Stimulated activated CD8-positive, alpha-beta memory T cell treated with anti-CD3 and anti-CD28 coated beads, Interleukin-7, amount 100 ng/mL, for 24 hours (primary cell): ENCODE results near the gene HACD1.
"Not testable (repeated sequence)": the region's sequence is repeated elsewhere in the genome, so short reads cannot be mapped to it uniquely, and the experiment has no call there.

Experiments
- DNase-seq: peaks from one replicate; pipeline ENCODE4 v3.0.0-alpha.2; 2020; ENCODE audit warnings: low read depth

The HACD1 gene

DNA sequence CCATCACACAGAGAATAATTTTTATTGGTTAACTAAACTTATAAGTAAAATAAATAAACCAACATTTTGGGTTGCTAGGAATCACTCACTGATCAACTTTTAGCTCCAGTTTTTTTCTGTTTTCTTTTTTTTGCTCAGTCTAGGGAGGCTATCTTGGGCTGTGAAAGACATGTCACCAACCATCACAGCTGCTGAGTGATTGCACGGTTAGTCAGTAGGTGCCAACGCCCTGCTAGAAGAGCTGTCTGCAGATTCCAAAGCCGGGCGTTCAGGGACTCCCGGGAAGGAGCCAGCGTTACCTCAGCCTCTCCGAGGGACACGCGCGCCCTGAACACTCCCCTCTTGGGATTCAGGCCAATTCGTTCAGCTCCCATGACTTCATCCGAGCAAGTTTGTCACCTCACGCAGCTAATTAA is 26.2 kb upstream of the HACD1 start:
- no peak for DNase-seq

DNA sequence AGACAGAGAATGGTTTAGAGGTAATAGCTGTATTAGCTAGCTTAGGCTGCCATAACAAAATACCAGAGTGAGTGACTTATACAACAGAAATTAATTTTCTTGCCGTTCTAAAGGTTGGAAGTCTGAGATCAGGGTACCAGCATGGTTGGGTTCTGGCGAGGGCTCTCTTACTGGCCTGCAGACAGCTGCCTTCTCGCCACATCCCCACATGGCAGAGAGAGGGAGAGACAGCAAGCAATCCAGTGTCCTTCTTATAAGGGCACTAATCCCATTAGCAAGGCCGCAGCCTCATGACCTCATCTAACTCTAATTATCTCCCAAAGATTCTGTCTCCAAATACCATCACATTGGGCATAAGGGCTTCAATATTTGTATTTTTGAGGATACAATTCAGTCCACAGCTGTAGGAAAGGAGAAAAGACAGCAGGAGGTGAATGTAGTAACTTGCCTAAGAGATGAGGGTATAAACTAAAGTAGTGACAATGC is 23.2 kb upstream of the HACD1 start:
- no peak for DNase-seq

DNA sequence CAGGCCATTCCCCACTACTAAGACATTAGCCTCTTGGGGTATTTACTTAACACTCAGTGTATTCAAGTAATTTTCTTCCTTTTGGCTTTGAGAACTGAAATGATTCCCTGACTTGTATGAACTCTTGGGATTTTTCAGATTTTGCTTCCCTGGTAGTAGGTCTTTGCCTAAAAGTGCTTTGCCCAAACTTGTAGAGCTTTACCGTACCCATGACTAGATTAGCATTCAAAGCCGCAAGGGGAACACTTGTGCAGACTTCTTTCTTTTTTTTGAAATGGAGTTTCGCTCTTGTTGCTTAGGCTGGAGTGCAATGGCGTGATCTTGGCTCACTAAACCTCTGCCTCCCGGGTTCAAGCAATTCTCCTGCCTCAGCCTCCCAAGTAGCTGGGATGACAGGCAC is 20.7 kb upstream of the HACD1 start:
- no peak for DNase-seq

DNA sequence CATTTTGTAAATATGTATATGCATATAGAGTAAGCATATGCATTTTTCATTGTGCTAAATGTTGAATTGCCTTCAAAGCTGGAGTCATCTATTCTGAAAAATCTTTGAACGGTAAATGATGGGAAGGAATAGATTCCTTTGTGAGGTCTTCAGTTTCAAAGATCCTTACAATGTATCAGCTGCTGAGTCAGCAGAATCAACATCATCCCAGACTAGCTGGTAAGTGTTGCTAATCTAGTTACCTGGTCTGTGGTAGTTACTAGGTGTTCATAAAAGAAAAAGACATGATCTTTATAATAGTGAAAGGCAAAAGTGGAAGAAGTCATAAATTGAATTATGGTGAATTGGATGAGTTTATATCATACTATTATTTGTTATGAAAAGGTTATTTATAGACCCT is 16.2 kb upstream of the HACD1 start:
- no peak for DNase-seq

DNA sequence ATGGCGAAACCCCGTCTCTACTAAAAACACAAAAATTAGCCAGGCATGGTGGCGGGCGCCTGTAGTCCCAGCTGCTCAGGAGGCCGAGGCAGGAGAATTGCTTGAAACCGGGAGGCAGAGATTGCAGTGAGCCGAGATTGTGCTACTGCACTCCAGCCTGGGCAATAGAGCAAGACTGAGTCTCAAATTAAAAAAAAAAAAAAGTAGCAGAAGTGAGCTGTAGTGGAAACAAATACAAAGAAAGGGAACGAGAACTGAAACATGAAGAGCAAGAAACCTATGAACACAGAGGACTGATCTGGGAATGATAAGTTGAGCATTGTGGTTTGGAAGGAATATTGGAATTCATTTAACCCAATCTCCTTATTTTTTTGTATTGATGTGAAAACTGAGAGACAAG is 15.4 kb upstream of the HACD1 start:
- DNase-seq: not testable (repeated sequence)

DNA sequence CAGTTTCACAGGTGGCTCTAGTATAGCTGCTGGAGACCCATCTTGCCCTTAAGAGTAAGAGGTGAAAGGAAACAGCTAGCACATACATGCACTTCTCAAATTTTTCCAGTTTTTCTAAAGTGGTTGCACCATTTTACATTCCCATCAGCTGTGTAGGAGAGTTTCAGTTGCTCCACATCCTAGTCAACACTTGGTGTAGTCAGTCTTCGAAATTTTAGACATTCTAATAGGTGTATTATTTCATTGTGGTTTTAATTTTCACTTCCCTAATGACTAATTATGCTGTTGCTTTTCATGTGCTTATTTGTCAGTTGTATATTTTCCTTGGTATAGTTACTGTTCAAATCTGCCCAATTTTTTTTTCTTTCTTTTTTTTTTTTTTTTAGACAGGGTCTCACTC is 9.5 kb upstream of the HACD1 start:
- no peak for DNase-seq

DNA sequence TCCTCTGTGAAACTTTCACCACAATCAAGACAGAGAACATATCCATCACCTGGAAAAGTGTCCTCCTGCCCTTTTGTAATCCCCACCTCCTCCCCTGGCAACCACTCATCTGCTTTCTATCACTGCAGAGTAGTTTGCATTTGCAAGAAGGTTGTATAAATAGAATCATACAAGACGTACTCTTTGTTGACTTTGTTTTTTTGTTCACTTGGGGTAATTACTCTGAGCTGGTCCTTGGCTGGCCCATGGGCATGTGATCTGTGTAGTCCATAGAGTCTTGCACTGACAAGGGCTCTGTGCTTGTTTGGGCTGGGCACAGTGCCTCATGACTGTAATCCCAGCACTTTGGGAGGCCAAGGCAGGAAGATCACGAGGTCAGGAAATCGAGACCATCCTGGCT is 7.8 kb upstream of the HACD1 start:
- no peak for DNase-seq

DNA sequence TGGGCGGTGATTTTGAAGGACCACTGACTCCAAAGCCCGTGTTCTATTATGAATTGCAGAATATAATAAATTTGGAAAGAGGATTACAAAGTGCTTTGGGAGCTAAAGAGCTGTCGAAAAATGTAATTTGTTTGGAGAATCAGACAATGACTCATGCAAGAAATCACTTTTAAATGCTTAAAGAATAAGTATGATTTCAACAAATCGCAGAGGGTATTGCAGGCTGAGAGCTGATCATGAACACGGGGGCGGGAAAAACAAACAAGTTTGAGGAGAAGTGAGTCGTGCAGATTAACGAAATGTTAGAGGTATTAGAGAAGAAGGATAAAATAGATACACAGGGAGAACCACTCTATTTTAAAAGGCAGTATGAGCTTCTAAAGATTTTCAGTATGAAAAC is 4.9 kb upstream of the HACD1 start:
- DNase-seq: no peak

DNA sequence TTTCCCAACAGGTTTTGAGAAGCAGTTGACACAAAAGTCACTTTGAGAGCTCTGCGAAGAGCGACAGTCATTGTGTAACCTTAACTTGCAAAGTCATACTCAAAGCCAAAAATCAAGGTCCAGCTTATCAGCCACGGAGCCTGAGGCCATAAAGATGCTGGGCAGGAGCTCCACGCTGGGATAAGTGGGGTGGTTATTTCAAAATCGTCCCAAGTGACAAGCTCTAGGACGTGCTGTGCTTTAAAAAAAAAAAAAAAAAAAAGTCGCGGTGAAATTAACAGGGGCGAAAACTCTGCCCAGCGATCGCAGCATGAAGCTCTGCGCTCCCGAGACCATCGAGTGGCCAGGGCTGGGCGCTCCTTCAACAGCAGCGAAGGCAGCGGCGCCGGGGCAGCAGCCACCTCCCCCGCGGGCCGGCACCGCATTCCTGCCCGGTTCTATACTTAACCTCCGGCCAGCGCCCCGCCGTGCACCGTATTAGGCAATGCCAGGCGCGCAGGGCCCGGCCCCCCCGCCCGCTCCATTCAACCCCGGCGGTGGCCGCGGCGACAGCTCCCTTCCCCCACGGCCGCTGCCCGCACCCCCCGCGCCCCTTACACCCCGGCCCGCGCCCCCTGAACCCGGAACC is 657 bp downstream of the HACD1 start:
- DNase-seq: no peak

DNA sequence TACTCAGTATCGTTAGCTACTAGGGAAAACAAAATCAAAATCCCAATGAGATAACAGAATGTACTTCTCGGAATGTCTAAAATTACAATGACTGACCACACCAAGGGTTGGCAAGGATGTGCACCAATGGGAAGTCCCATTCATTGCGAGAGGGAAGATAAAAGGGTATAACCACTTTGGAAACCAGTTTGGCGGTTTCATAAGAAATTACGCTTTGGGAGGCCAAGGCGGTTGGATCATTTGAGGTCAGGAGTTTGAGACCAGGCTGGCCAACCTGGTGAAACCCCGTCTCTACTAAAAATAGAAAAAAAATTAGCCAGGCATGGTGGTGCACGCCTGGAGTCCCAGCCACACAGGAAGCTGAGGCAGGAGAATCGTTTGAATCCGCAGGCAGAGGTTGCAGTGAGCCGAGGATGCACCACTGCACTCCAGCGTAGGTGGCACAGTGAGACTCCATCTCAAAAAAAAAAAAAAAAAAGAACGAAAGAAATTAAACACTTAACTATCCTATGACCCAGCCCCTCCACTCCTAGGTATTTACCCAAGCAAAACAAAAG is 7.6 kb downstream of the HACD1 start:
- DNase-seq: no peak

DNA sequence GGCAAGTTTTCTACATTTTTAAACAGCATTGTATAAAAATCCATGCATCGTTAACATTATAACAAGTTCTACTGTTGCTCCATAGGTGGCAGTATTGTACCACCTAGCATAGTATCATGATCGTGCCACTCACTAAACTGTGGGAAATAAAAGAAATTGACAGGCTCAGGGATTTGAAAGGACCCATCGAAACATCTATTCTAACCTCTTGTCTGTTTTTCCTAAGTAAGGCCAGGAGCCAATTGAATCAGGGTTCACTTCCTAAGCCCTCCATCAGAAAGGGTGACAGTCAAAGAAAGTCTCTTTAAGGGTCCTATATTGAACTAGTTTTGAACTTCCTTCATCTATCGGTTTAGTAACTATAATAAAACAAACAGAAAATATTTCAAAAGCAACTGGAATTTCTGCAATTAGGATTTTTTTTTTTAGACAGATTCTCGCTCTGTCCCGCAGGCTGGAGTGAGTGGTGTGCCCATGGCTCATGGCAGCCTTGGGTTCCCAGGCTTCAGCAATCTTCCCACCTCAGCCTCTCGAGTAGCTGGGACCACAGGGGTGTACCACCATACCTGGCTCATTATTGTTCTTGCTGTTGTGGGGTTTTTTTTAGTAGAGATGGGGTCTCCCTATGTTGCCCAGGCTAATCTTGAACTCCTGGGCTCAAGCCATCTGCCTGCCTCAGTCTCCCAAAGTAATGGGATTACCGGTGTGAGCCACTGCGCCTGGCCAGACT is 9.4 kb downstream of the HACD1 start:
- DNase-seq: no peak

DNA sequence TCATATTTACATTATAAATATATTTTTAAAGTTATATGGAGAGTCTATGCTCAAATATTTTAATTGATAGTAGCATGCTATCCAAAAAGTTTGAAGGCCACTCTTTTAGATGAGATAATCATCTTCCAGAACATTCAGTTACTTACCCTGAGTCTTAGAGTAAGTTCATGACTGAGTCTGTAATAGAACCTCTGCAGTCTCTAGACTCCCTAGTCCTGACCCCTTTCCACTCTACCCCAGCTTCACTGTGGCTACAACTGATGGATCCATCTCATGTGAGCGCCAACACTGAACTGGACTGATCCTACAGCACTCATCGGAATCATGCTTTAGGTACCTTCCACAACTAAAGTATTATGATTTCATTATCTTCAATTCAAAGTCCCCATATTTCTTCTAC is 10.1 kb downstream of the HACD1 start:
- DNase-seq: no peak

DNA sequence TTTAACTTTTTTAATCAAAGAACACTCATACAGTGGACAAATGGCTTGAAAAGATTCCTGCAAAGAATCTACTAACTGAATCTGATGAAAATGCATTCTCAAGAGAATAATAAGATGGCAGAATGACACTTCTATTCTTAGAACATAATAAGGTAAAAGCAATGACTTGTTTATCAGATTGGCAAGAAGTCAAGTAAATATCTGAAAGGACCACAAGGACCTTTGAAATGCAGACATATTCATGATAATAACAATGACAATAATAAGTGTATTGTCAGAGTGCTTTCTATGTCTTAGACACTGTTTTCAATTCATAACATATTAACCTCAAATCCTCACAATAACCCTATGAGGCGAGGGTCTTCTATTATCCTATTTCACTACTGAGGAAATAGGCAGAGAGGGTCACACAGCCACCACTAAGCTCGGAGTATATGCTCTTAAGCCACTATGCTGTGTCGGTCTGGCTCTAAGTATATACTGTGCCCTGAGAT is 10.6 kb downstream of the HACD1 start:
- no peak for DNase-seq

DNA sequence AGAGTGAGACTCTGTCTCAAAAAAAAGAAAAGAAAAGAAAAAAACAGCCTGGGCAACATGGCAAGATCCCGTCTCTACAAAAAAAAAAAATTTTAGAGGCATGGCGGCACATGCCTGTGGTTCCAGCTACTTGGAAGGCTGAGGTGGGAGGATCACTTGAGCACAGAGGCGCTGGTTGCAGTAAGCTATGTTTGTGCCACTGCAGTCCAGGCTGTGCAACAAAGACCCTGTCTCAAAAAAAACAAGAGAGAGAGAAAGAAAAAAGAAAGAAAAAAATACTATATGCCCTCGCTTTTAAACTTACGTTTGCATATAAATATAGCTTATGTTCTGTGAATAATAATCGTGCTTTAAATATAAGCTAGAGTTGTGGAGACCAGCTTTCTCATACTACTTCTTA is 11.2 kb downstream of the HACD1 start:
- no peak for DNase-seq

DNA sequence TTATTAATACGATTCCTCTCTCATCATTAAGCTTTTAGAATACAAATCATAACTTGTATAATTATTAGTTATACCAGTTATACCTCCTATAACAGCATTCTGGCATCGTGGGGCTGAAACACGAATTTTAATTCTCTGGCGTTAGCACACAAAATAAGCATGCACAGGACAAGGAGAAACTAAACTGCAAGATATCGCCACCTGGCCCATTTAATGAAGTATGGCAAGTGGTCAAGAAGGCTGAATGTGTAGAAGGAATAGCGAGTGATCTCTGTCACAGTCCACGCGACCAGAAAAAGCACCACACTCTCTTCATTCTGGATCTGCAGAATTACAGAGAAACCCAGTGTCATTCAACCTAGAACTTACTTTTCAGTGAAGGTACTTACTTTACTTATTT is 18.1 kb downstream of the HACD1 start:
- DNase-seq: no peak

DNA sequence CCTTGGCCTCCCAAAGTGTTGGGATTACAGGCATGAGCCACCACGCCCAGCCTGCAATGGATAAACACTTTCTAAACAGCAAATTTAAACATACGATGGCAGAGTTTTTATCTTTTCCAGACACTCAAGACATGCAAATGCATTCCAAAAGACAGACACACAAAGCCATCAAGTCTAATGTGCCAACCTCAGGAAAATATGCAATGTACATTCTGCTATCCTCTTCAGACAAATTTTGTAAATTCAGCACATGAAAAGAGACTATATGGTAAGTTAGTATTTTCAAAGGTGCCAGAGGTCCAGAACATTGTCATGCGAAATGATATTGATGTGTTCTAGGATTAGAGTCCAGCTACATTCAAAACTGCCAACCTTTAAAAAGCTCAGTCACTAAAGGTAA is 19.8 kb downstream of the HACD1 start:
- DNase-seq: no peak

DNA sequence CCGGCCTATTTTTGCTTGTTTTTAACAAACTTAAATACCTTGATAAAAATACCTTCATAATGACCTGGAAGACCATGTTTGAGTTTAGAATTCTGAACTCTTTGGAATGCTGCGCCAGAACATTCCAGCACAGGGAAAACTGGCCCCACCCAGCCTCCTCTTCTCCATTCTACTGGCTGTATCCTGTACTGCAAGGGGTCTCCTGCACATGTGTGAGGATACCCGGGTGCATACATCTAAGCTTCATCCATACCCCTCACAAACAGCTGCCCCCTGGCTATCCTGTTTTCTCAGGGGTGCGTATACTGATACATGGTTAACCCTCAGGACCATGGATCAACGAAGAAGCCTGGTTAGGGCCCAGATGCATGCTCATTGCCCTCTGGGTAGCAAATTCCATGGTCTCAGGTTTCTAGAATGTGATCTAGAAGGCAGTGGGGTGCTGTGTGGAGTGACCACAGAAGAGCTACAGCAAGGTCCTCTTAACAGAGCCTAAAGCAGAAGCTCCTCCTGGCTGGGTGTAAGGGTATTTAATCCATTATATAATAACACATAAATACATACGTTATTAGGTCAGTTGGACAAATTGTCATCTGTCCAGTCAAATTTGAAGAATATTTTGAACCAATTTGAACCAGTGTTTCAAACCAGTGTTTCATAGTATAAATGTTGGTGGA is 26.1 kb downstream of the HACD1 start:
- no peak for DNase-seq

DNA sequence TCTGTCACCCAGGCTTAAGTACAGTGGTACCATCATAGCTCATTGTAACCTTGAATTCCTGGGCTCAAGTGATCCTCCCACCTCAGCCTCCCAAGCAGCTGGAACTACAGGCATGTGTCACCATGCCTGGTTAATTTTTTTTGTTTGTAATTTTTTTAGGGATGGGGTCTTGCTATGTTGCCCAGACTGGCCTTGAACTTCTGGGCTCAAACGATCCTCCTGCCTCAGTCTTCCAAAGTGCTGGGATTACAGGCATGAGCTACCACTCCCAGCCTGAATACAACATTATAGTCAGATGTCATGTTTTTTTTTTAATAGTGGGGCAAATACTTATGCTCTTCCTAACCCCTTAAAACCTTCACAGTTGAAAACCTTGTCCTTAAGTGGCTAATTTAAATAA is 27.9 kb downstream of the HACD1 start:
- DNase-seq: not testable (repeated sequence)

DNA sequence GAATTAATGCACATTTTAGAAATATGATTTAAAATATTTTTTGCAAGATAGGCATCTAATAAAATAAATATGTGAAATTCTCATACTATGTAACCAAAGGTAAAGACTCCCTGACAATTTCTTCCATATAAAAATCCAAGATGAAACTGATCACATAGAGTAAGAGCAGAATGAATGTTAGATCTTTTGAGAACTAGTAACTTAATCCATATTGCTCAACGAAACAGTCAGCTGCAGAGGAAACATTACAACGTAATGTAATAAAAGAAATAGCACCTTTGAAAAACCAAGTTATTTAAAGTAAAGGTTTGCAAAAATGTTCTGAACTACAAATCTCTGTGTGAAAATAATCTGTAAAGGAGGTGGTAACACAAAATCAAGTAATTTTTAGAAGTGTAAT is 28.8 kb downstream of the HACD1 start:
- DNase-seq: no peak

DNA sequence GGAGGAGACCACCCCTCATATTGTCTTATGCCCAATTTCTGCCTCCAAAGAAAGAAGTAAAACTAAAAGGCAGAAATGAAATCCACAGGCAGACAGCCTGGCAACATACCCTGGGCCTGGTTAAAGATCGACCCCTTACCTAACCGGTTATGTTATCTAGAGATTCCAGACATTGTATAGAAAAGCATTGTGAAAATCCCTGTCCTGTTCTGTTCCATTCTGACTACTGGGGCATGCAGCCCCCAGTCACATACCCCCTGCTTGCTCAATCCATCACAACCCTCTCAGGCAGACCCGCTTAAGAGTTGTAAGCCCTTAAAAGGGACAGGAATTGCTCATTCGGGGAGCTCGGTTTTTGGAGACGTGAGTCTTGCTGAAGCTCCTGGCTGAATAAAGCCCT is 29.9 kb downstream of the HACD1 start:
- DNase-seq: not testable (repeated sequence)

DNA sequence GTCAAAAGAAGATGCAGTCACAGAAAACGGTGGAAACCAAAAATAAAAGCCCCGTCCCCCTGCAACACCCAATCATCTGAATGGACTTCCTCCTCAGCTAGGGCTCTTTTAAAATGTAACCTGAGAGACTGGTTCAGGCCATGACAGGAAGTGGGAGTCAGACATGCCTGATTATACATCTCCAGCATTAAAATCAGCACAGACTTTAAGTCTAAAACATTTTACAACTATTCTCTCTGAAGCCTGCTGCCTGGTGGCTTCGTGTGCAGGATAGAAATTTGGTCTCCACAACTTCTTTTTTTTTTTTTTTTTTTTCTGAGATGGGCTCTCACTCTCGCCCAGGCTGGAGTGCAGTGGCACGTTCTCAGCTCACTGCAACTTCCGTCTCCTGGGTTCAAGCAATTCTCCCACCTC is 30.3 kb downstream of the HACD1 start:
- DNase-seq: no peak

DNA sequence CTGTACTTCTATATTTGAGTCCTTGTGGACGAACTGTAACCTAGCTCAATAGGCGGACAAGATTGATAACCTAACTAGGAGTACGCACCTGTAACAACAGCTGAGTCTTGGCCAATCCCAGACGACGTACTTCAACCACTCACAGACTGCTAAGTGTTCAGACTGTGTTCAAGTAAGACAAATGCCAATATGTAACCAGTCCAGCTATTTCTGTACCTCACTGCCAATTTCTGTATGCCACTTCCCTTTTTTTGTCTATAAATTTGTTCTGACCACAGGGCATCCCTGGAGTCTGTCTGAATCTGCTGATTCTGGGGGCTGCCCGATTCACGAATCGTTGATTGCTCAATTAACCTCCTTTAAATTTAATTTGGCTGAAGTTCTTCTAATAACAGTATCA is 32.2 kb downstream of the HACD1 start:
- DNase-seq: no peak

DNA sequence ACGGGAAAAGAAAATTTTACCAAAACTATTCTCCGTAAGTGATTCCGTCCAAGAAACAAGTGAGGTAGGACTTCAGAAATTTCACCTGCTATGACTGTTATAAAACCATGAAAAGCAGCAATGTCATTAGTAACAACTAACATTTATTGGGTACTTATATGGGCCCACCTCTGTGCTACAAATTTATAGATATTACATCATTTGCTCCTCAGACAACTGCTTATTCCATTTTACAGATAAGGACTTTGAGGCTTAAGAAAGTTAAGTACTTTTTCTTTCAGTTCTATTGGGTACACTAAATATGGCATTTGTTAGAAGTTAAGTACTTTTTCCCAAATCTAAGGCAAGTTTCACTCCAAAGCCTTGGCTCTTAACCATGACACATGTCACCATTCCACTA is 36.3 kb downstream of the HACD1 start:
- no peak for DNase-seq
